ENCODE results near the gene PNPLA1.

The PNPLA1 gene

GRCh38 chr6:36285797-36286196 is 15.9 kb downstream of the PNPLA1 start:
- no peak for TF ChIP-seq CTCF (IDR thresholded peaks at IDR 0.05; ENCODE audit: extremely low read depth, missing control alignments)

GRCh38 chr6:36286858-36287257 is 17.0 kb downstream of the PNPLA1 start:
- no peak for TF ChIP-seq CTCF (IDR thresholded peaks at IDR 0.05; ENCODE audit: extremely low read depth, missing control alignments)
- no peak for DNase-seq (ENCODE audit: low spot score)

More at GRCh38 chr6:36285797-36286196, 15.9 kb downstream of the PNPLA1 start:
- DNase-seq (ENCODE audit: low spot score) = no peak

GRCh38 chr6:36289281-36289878 is 19.5 kb downstream of the PNPLA1 start:
- no peak for DNase-seq (ENCODE audit: low spot score)

GRCh38 chr6:36290668-36291620 is 21.1 kb downstream of the PNPLA1 start:
- DNase-seq (ENCODE audit: low spot score) = no peak
- TF ChIP-seq CTCF (IDR thresholded peaks at IDR 0.05; ENCODE audit: extremely low read depth, missing control alignments) = no peak

More at GRCh38 chr6:36289281-36289878, 19.5 kb downstream of the PNPLA1 start:
- no peak for TF ChIP-seq CTCF (IDR thresholded peaks at IDR 0.05; ENCODE audit: extremely low read depth, missing control alignments)

- DNase-seq (ENCODE audit: low spot score) = no peak
- no peak for TF ChIP-seq CTCF (IDR thresholded peaks at IDR 0.05; ENCODE audit: extremely low read depth, missing control alignments)
These were observed 22.3 kb downstream of the PNPLA1 start for GRCh38 chr6:36292170-36292569.

GRCh38 chr6:36296240-36296639 is 26.4 kb downstream of the PNPLA1 start:
- no peak for TF ChIP-seq CTCF (IDR thresholded peaks at IDR 0.05; ENCODE audit: extremely low read depth, missing control alignments)
- no peak for DNase-seq (ENCODE audit: low spot score)

GRCh38 chr6:36297051-36297450 is 27.2 kb downstream of the PNPLA1 start:
- no peak for TF ChIP-seq CTCF (IDR thresholded peaks at IDR 0.05; ENCODE audit: extremely low read depth, missing control alignments)
- DNase-seq (ENCODE audit: low spot score) = no peak
